Inferior parietal cortex (tissue), 1 donor: ENCODE data around the gene CELA1.
"Not testable (repeated sequence)": the region's sequence is repeated elsewhere in the genome, so short reads cannot be mapped to it uniquely, and the experiment has no call there.

Source experiments
- DNase-seq: peaks from one replicate; pipeline ENCODE4 v3.0.0-alpha.2; 2016; ENCODE audit errors: extremely low spot score

CELA1 gene

DNA sequence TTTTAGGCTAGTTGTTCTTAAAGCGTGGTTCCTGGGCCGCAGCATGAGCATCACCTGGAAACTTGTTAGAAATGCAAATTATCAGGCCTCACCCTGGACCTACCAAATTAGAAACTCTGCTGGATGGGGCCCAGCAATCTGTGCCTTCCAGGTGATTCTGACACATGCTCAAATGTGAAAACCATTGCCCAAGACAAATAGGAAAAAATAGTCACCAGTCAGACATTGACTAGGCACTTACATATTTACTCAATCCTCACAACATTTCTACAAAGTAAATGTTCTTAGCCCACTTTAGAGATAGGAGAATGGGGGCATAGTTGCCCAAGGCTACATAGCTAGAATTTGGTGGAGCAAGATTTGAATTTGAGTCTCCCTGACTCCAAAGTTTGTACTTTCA, 3.3 kb downstream of the CELA1 start:
- no peak for DNase-seq

DNA sequence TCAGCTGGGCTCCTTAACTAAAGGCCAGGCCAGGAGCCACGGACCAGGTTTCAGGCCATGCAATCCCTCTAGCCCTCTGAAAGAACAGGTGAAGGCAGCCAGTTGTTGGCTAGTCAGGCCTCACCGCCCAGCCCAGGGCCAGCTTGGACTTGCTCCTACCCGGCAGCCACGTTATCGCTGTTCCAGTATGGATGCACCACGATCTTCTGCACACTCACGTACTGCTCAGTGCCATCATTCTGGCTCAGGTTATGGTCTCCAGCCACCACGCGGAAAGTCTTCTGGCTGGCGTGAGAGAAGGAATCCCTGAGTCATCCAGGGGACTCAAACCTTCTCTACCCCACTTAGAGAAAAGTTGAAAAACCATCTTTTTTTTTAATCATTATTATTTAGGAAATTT, 4.1 kb downstream of the CELA1 start:
- DNase-seq, result no peak

DNA sequence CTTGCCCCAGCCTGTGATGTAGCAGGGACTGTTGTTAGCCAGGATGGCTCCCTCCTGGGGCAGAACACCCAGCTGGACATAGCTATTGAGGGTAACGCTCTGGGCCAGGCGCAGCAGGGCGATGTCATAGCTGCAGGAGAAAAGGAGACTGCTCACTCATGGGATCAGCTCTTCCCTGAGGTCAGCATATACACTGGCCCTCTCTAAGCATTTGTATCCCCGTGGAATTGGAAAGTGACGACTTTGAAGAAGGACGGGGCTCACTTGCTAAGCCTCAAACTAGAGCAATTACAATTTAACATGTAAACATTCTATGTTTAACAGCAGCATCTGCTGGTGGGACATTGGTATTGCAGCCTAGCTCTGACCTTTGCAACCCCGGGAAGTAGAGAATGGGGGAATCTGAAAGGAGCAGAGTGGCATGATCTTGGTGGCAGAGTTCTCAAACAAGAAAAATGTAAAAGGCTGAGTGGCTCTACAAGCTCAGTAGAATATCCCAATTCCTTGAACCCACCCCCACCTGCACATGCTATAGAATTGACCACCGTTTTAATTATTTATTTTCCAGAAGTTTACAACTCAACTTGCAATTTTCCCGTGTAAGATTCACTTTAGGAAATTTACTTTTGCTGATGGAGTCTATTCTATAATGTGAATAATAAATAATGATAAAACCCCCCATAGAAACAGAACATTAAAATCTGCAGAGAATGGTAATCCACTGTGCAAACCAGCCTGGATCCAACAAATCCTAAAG, 5.0 kb downstream of the CELA1 start:
- peak; percentile 93 for DNase-seq

DNA sequence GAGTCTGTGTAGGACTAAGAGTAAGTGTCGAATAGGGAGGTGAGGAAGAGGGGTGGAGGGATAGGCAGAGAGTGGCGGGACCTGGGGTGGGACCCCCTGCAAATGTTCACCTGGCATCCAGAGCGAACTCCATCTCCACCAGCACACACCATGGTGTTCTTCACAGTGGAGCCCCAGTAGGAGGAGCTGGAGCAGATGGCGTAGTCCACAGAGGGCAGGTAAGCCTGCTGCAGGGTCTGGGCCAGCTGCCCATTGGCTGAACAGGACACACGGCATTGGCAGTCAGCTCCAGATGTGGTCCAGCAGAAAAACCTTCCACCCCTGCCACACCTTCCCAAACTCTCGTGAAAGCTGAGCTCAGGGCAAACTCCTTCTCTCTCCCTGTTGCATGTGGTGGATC, 6.7 kb downstream of the CELA1 start:
- DNase-seq, result no peak

DNA sequence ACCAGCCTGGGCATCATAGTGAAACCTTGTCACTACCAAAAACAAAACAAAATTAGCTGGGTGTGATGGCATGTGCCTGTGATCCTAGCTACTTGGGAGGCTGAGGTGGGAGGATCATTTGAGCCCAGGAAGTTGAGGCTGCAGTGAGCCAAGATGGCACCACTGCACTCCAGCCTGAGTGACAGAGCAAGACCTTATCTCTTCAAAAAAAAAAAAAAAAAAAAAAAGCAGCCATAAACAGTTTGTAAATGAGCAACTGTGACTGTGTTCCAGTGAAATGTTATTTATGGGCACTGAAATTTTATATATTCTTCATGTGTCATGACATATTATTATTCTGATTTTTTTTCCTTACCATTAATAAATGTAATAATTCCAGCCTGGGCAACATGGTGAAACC, 9.1 kb downstream of the CELA1 start:
- not testable (repeated sequence) for DNase-seq

DNA sequence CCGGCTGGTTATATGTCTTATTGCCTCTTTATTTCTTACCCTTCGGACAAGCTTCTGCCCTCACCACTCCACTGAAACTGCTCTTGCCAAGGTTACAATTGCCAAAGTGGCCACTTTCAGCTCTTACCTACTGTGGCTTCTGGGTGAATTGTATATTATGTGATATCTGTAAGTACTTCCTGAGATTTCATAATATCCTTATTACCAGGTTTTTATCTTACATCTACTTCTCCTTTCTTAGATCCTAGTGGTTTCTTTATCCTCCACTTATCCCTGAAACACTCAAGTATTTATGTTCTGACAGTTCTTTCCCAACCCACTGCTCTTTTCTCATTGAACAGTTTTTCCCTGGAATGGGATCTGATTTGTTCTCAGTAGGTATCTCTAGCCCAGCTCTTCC, 10.5 kb downstream of the CELA1 start:
- DNase-seq, result no peak

DNA sequence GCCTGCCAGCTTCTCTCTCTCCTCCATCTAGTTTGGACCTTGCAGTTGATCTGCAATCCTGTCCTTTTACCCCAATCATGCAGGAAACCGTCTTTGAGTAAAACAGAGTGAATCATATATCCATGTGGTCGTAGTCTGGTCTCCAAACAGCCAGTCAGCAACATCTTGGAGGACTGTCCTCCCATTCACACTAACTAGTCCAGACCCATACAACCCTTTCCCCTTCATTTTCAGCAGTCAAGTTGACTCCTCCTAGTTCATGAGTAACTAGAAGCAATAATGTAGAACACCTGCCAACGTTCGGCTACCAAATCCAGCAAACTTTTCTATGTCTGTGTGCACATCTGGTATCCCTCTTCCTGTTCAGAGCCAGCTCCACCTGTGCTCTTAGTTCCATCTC, 11.7 kb downstream of the CELA1 start:
- no peak for DNase-seq

DNA sequence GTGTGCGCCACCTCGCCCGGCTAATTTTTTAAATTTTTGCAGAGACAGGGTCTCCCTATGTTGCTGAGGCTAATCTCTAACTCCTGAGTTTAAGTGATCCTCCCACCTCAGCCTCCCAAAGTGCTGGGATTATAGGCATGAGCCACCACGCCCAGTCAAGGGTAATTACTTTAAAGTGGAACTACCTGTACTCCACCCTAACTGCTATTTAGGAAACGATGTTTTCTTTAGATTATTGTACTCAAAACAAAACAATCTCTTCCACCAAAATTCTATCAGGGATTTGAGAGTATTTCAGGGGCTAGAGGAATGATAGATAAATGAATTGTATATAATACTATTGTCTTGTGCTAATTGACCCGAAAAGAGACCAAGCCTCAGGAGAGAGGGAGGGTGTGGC, 12.9 kb downstream of the CELA1 start:
- no peak for DNase-seq

DNA sequence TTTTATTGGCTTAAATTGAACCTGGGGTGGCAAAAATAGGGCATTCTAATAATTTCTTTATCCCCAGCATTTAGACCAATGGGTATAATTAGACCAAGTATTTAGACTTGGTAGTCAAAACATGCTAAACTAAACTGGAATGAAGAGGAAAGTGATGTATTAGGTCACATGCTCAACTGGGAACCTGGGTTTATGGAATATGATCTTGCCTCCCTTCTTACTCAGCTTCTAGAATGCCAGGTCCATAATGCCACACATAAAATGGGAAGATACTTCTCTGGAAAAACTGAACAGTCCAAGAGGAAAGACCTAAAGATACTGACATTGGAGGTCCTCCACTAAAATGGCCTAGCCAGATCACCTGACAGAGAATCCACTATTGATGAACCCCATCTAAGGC, 16.3 kb downstream of the CELA1 start:
- DNase-seq, result no peak

DNA sequence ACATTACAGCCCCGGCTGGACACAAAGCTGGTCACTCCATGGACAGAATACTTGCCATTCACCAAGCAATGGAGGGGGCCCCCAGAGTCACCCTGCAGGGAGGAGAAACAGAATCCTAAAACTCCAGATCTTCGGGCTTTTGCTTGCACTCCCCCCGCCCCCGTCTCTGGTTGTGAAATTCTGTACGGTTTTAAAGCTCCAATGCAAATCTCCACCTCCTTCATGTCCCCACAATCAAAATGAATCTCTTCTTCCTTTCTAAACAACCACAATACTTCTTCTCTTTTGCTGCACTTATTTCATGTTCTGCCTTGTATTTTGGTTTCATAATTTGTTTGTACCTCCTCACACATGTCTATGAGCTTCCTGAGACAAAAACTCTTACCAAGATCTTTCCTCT, 16.7 kb downstream of the CELA1 start:
- no peak for DNase-seq

DNA sequence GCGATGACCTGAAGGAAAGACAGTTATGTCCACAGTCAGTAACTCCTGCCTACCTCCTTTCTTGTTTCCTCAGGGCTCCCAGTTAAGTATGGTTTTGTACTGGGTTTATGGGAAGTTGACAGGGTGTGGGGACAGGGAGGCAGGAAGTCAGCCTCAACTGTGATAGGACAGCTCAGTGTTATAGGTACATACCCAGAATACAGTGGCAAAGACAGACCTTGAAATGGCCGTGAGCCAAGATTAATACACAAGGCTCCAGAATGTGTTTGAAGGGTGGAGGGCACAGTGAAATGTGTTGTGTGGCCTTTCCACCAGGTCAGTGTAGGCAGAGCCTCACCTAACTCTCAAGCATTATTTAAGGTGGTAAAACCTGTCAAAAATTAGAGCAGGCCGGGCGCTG, 17.9 kb downstream of the CELA1 start:
- DNase-seq, result no peak

DNA sequence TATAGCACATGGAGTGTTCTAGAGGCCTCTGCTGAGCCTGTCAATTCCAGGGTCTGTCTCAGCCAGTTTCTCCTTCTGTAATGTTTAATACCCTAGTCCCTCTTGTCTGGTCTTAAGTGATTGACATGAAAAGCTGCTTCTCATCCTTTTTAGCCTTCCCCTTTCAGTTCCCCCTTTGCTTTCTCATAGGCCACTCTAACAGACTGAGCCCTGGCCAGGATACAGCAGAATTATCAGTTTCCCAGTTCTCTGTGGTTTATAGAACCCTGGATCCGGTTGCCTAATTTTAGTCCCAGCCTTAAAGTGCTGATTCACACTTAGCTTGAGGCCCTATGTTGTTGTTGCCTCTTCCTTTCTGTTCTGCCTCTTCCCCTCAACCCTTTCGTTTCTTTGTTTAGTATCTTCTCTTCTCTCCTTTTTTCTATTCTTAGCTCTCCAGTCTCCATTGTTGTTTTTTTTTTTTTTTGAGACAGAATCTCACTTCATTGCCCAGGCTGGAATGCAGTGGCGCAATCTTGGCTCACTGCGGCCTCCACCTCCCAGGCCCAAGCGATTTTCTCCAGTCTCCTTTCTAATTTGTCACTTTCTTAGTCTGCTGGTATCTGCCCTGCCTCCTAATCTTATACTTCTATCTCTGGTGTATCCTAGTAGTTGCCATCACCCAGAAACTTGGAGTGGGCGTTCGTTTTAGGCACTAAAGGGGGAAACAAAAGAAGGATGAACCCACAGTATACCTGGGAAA, 19.6 kb downstream of the CELA1 start:
- peak; percentile 43 for DNase-seq

DNA sequence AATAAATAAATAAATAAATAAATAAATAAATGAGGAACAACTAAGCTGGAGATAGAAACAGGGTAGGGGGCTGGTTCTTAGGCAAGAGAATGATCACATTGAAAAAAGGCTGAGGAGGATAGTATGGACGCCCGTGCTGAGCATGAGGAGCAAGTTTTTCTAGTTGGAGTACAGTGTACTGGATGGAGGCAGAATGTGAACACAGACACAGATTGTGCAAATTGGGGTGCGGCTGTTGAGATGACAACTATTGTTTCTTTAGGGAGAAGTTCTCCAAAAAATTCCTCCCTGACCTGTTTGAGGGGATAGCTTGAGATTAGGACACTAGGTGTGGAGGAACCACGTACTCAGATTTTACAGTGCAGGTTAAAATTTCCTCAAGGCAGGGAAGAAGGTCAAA, 21.5 kb downstream of the CELA1 start:
- DNase-seq, result no peak

DNA sequence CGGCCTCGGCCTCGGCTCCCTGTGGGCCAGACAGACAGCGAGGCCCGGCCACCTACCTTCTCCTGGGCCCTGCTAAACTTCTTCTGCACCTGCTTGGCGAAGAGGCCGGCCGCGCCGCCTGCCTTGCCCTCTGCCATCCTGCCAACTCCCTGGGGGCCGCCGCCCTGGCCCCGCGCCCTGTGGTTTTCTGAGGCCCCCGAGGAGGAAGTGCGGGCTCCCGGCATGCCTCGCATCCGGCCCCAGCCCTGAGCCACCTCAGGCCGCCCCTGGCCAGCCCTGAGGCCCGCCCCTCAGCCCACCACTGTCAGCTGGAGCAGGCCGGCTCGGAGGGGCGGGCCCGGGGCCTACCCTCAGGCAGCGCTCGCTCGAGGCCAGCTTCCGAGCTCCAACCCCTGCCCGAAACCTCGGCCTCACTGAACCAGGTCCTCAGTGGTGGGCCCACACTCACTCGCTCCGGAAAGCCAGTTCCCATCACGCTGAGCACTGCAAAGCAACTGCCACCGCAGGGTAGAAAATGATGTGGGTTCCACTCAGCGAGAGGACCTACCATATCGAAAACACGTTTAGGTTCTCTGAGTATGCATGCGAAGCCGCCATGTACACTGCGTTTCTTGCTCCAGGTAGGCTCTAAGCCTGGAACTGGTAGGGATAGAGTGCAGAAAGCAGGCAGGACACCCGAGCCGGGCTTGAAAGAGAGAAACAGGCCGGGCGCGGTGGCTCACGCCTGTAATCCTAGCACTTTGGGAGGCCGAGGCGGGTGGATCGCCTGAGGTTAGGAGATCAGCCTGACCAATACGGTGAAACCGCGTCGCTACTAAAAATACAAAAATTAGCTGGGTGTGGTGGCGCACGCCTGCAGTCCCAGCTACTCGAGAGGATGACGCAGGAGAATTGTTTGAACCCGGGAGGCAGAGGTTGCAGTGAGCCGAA, 22.2 kb downstream of the CELA1 start, which contains the start of gene BIN2:
BIN2 (minus strand) TSS at position 209 of the 930 bp plus-strand sequence; CDS start at position 137, 72 bp downstream.
- DNase-seq, result no peak

DNA sequence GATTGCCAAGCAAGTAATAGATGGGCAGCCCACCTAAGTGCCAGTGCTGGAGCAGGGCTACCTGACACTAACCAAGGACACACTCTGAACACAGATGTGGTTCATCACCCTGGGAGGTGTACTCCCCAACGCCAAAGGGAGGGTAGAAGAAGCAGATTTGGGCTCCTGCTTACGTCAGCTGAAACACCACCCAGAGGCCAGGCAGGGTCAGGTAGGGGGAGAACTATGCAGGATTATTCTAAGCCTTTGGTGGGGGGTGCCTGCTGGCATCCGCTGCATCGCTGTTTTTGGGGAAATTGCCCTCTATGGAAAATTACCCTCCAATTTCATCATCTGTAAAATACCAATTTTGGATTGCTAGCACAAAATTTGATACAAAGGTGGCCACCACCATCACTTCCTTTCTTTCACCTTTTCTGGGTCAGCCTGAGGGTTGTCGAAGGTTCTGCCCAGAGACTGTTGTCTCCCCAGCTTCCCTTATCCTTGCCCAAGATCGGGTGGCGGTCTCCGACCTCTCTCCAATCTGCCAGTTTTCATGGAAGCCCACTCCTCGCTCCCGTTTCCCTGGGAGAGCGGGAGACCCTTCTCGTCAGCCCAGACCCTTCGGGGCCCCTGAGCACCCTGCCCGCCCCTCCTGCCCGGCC, 23.0 kb downstream of the CELA1 start:
- no peak for DNase-seq

DNA sequence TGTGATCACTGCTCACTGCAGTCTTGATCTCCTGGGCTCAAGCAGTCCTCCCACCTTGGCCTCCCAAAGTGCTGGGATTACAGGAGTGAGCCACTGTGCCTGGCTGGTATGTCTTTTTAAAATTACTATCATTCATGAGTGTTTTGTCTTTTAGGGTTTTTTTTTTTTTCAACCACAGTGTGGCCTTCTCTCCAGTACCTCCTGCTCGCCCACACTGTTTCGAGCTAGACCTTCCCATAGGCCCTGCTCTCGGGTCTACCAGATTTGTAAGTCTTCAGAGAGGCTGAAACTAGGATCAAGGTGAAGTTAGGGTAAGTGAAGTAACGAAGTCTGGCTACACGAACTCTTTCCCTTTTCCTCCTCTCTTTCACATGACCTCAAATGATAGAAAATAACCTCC, 24.0 kb downstream of the CELA1 start:
- DNase-seq, result no peak

DNA sequence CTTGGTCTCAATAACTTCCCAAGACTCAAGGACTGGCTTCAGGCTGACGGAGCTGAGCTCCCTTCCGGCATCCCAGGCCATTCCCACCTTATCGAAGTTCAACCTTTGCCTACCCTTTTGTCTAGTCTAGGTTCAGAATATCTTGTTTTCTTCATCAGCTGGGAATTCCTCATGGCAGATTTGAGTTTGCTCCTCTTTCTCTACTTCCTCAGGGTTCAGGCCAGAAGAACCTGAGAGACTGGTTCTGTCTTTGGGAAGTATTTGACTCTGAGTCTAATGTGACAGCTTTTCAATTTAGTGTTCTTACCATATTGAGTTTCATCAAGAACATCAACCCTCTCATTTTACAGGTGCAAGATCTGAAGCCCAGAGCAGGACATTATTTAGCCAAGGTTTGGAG, 24.6 kb downstream of the CELA1 start:
- DNase-seq, result no peak

DNA sequence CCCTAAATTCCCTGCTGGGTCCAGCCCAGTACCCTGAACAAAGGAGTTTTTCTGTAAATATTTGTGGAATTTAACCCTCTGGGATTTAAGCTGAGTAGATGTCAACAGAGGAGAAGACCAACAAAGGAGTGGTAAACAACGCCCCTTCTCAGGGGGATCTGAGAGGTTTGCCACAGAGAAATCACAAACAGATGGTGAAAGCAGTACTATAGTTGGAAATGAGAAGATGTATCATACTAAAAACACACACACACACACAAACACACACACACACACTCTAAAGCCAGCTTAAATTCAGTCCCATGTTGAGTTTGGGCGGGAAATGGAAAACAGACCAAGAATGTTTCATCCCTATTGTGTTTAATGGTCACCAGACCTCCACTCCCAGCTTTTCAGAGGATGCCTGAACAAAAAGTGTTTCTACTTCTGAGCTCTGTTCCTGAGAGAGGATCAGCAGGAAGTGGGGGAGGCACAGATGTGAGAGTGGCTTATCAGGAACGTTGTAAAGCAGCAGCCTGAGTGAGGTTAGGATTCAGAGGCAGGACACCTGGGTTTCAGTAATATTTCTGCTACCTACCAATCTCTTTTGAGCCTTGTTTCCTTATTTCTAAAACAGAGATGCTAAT, 25.7 kb downstream of the CELA1 start:
- DNase-seq, result no peak

DNA sequence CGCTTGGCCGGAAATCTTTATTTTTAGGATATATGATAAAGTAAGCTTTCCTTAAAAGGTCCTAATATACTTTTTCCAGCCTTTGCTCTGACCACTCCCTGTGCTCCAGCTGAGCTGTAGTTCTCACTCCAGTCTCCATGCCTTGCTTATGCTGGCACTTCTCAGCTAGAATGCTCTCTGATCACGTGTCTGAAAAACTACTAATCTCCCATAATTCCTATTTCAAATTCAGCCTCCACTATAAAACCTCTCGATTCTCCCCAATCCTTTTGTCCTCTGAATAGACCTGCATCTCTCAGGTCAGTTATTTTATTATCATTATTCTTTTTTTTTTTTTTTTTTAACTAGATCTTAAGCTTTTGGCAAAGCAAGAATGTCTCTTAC, 26.2 kb downstream of the CELA1 start:
- DNase-seq, result no peak

DNA sequence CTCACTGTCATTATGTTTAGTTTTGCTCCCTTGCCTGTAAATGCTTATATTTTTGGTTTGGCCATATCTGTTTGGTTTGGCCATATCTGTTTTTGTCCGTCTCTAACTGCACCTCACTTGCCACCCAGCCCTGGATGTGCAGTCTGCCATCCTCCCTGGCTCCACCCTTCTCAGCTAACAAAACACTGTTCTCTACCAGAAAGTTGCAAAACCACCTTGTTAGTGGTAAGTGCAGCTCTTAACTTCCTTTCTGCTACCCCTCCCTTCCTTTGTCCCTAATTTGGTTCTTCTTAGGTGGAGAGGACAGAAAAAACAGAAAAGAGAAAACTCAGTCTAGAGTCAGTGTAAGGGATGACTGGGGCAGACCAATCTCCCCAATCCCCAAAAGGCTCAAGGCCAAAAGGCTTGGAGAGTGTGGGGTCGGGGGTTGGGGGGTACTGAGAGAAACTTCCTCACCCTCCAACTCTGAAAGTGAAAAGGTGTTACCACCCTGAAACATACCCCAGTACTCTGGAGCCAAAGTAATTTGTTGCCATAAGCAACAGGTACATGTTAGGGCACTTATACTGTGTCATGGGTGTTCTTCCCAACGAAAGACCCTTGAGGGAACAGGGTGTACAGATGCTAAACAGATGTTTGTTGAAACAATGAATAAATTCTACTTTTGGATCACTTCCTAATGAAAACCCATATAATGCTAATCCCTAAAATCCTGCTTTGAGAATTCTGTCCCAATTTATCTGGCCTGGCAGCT, 27.5 kb downstream of the CELA1 start:
- DNase-seq, result no peak
